ENCODE data around the gene SEC14L5. TPM values are rescaled to one million over a fixed set of nuclear protein-coding genes. Genes with fewer than 3 reads are reported as not detected.

Gene SEC14L5
- total RNA-seq, 1 donor from 2014 or later = 3.1 TPM

GRCh38 chr16:5036228-5037156 is 78.4 kb downstream of the SEC14L5 start:
- Mint-ChIP-seq H3K27me3 (ENCODE audit: unreplicated experiment) (peaks cover 10% of the 10 kb centered on the region), H3K27ac (ENCODE audit: unreplicated experiment) (no peak overlapping the region), H3K4me1 (ENCODE audit: low read depth, unreplicated experiment) (peaks cover 2% of the 10 kb centered on the region), H3K36me3 (ENCODE audit: unreplicated experiment) (no peaks in the 10 kb centered on the region), H3K4me3 (ENCODE audit: unreplicated experiment) (no peak overlapping the region), H3K9me3 (ENCODE audit: unreplicated experiment) (peaks cover 8% of the 10 kb centered on the region)
- DNase-seq = no peak
- TF ChIP-seq CTCF (IDR thresholded peaks at IDR 0.05; ENCODE audit: partially characterized antibody, unreplicated experiment) = no peak

GRCh38 chr16:5040451-5040850 is 82.3 kb downstream of the SEC14L5 start:
- Mint-ChIP-seq H3K27me3 (ENCODE audit: unreplicated experiment) (peaks cover 1% of the 10 kb centered on the region), H3K27ac (ENCODE audit: unreplicated experiment) (no peak overlapping the region), H3K9me3 (ENCODE audit: unreplicated experiment) (peaks cover 2% of the 10 kb centered on the region), H3K36me3 (ENCODE audit: unreplicated experiment) (no peaks in the 10 kb centered on the region), H3K4me1 (ENCODE audit: low read depth, unreplicated experiment) (no peaks in the 10 kb centered on the region), H3K4me3 (ENCODE audit: unreplicated experiment) (no peak overlapping the region)
- TF ChIP-seq CTCF (IDR thresholded peaks at IDR 0.05; ENCODE audit: partially characterized antibody, unreplicated experiment) = no peak
- no peak for DNase-seq

GRCh38 chr16:5041600-5042133 is 83.5 kb downstream of the SEC14L5 start:
- H3K27ac Mint-ChIP-seq (ENCODE audit: unreplicated experiment) = no peak overlapping the region
- H3K4me3 Mint-ChIP-seq (ENCODE audit: unreplicated experiment) = no peak overlapping the region
- TF ChIP-seq CTCF (IDR thresholded peaks at IDR 0.05; ENCODE audit: partially characterized antibody, unreplicated experiment) = no peak
- no peak for DNase-seq
- no peaks in the 10 kb centered on the region for H3K4me1 Mint-ChIP-seq (ENCODE audit: low read depth, unreplicated experiment)
- H3K27me3 Mint-ChIP-seq (ENCODE audit: unreplicated experiment) = peaks cover 3% of the 10 kb centered on the region
- H3K9me3 Mint-ChIP-seq (ENCODE audit: unreplicated experiment) = no peaks in the 10 kb centered on the region
- no peaks in the 10 kb centered on the region for H3K36me3 Mint-ChIP-seq (ENCODE audit: unreplicated experiment)

GRCh38 chr16:5042574-5043171 is 84.5 kb downstream of the SEC14L5 start:
- Mint-ChIP-seq H3K4me1 (ENCODE audit: low read depth, unreplicated experiment) (no peaks in the 10 kb centered on the region), H3K27ac (ENCODE audit: unreplicated experiment) (no peak overlapping the region), H3K9me3 (ENCODE audit: unreplicated experiment) (no peaks in the 10 kb centered on the region), H3K27me3 (ENCODE audit: unreplicated experiment) (peaks cover 3% of the 10 kb centered on the region), H3K36me3 (ENCODE audit: unreplicated experiment) (no peaks in the 10 kb centered on the region), H3K4me3 (ENCODE audit: unreplicated experiment) (no peak overlapping the region)
- no peak for DNase-seq
- no peak for TF ChIP-seq CTCF (IDR thresholded peaks at IDR 0.05; ENCODE audit: partially characterized antibody, unreplicated experiment)
